Neuronal stem cell (in vitro differentiated cells): ENCODE data around the gene GPR107.

Experiments
- DNase-seq: peaks from one replicate; pipeline ENCODE4 v3.0.0-alpha.2; 2013; ENCODE audit warnings: low spot score
- H2AFZ ChIP-seq: one replicate; pipeline ENCODE4 v1.6.1; 2013; ENCODE audit warnings: mild to moderate bottlenecking, low read length, inconsistent platforms
- H2AK5ac ChIP-seq: 2 replicates; pipeline ENCODE4 v1.6.1; 2013; ENCODE audit warnings: low read depth, mild to moderate bottlenecking, inconsistent platforms, low read length, moderate library complexity, mixed read lengths
- H2BK120ac ChIP-seq: 2 replicates; pipeline ENCODE4 v1.6.1; 2013; ENCODE audit warnings: low read depth, mild to moderate bottlenecking, inconsistent platforms, low read length, moderate library complexity, mixed read lengths
- H2BK12ac ChIP-seq: one replicate; pipeline ENCODE4 v1.6.1; 2013; ENCODE audit warnings: low read length, inconsistent platforms
- H2BK15ac ChIP-seq: 2 replicates; pipeline ENCODE4 v1.6.1; 2013; ENCODE audit warnings: mild to moderate bottlenecking, low read length, inconsistent platforms, mixed read lengths
- H2BK5ac ChIP-seq: one replicate; pipeline ENCODE4 v1.6.1; 2013; ENCODE audit warnings: inconsistent platforms, mild to moderate bottlenecking, low read length, moderate library complexity
- H3K14ac ChIP-seq: one replicate; pipeline ENCODE4 v1.6.1; 2013; ENCODE audit warnings: low read length, inconsistent platforms
- H3K18ac ChIP-seq: 2 replicates; pipeline ENCODE4 v1.6.1; 2013; ENCODE audit warnings: low read length, inconsistent platforms
- H3K23ac ChIP-seq: 2 replicates; pipeline ENCODE4 v1.6.1; 2013; ENCODE audit warnings: low read depth, mild to moderate bottlenecking, mixed read lengths, low read length, inconsistent platforms; ENCODE audit not compliant: poor library complexity
- H3K27ac ChIP-seq: replicated peaks from 3 replicates; pipeline ENCODE4 v1.5.1; 2013; ENCODE audit warnings: low read length, inconsistent platforms
- H3K27me3 ChIP-seq, 3 experiments: 2 replicates each; pipeline ENCODE4 v1.6.1; 2013; ENCODE audit warnings: low read length in 3 of 3, mild to moderate bottlenecking in 2 of 3, inconsistent platforms in 1 of 3, low read depth in 1 of 3, mixed read lengths in 1 of 3, moderate library complexity in 1 of 3; ENCODE audit not compliant: control insufficient read depth in 3 of 3, insufficient read depth in 3 of 3
- H3K36me3 ChIP-seq, 2 donors: replicated peaks in 1 of 2; 2 replicates each; pipeline ENCODE4 v1.6.1; 2013; ENCODE audit warnings: low read length in 2 of 2; ENCODE audit not compliant: control insufficient read depth in 2 of 2, insufficient read depth in 2 of 2
- H3K4ac ChIP-seq: 2 replicates; pipeline ENCODE4 v1.6.1; 2013; ENCODE audit warnings: inconsistent platforms, mild to moderate bottlenecking, low read length, moderate library complexity
- H3K4me1 ChIP-seq, 2 donors: 1 replicate in 1 of 2; 2 replicates in 1 of 2; pipeline ENCODE4 v1.6.1; 2013; ENCODE audit warnings: low read length in 2 of 2, low read depth in 1 of 2; ENCODE audit not compliant: control insufficient read depth in 2 of 2, insufficient read depth in 1 of 2
- H3K4me2 ChIP-seq: one replicate; pipeline ENCODE4 v1.6.1; 2013; ENCODE audit warnings: mild to moderate bottlenecking, low read length, inconsistent platforms; ENCODE audit not compliant: insufficient read depth, poor library complexity, severe bottlenecking
- H3K4me3 ChIP-seq, 2 donors: 2 replicates each; pipeline ENCODE4 v1.5.1; 2013; ENCODE audit warnings: low read length in 2 of 2, mild to moderate bottlenecking in 2 of 2, inconsistent platforms in 1 of 2, moderate library complexity in 1 of 2
- H3K79me1 ChIP-seq: one replicate; pipeline ENCODE4 v1.6.1; 2013; ENCODE audit warnings: low read depth, mild to moderate bottlenecking, inconsistent platforms, low read length, moderate library complexity
- H3K9ac ChIP-seq: one replicate; pipeline ENCODE4 v1.6.1; 2013; ENCODE audit warnings: mild to moderate bottlenecking, low read depth, low read length, inconsistent platforms; ENCODE audit not compliant: poor library complexity
- H3K9me3 ChIP-seq, 2 donors: replicated peaks in 1 of 2; 2 replicates each; pipeline versions ENCODE3 to v1.6.1; 2013; ENCODE audit warnings: low read length in 2 of 2, mild to moderate bottlenecking in 2 of 2, inconsistent platforms in 1 of 2, low read depth in 1 of 2, mixed read lengths in 1 of 2, moderate library complexity in 1 of 2; ENCODE audit not compliant: control insufficient read depth in 2 of 2, insufficient read depth in 1 of 2
- H4K8ac ChIP-seq: one replicate; pipeline ENCODE4 v1.6.1; 2013; ENCODE audit warnings: low read depth, mild to moderate bottlenecking, inconsistent platforms, low read length, moderate library complexity
- H4K91ac ChIP-seq: one replicate; pipeline ENCODE4 v1.6.1; 2013; ENCODE audit warnings: low read length, low read depth, mild to moderate bottlenecking, inconsistent platforms; ENCODE audit not compliant: poor library complexity
- WGBS, 2 donors: extraction: QIAGEN DNeasy Blood & Tissue Kit; methylation state at CpG; one replicate each; pipeline ENCODE4 v1.1.7; 2013; ENCODE audit warnings: missing lambda C conversion rate in 2 of 2, mixed read lengths in 1 of 2; ENCODE audit not compliant: insufficient read length in 2 of 2, insufficient replicate concordance in 1 of 2; ENCODE audit errors: extremely low coverage in 2 of 2; 5-methylcytosine and 5-hydroxymethylcytosine counted together

The GPR107 gene

DNA sequence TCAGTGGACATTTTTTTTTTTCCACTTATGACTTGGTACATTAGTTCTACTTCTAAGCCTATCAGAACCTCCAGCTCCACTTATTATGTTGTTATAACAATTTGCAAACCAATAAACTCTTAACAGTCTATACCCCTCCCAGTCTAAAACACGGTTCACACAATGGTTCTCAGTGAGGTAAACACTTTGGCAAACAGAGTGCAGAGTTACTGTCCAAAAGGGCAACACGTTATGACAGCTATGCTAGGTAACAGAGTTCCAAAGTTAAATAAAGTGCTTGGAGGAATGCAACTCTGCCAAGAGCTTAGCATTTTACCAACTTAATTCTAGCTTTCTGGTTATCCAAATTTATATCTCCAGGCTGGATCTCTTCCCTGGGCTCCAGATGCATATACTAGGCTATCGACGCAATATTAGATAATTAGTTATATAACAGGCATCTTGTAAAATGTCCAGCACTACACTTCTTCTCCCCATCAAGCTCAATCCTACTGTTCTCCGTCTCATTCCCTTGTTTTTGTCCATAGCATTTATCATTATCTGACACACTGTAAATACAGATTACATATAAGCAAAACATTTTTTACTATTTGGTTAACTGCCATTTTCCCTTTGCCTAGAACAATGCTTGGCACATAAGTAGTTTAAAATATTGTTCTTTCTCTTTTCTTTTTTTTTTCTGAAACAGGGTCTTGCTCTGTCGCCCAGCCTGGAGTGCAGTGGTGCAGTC lies 25.0 kb upstream of the GPR107 start:
- H2BK12ac ChIP-seq = no peak overlapping the region
- no peak overlapping the region for H3K9ac ChIP-seq
- no peak overlapping the region for H4K91ac ChIP-seq
- H2BK120ac ChIP-seq = no peak overlapping the region
- H3K14ac ChIP-seq = no peak overlapping the region
- H3K4ac ChIP-seq = no peak overlapping the region
- no peak overlapping the region for H3K4me2 ChIP-seq
- WGBS, 2 donors = no CpG with 5 or more reads among the region's 6 CpGs
- no peak overlapping the region for H2AK5ac ChIP-seq
- no peak overlapping the region for H3K27ac ChIP-seq
- no peak overlapping the region for H3K4me3 ChIP-seq
- H3K27me3 ChIP-seq = no peaks in the 10 kb centered on the region
- no peaks in the 10 kb centered on the region for H3K4me1 ChIP-seq
- peaks cover under 1% of the 10 kb centered on the region for H3K79me1 ChIP-seq
- H3K18ac ChIP-seq = no peak overlapping the region
- no peak overlapping the region for H2AFZ ChIP-seq
- no peak overlapping the region for H4K8ac ChIP-seq
- no peaks in the 10 kb centered on the region for H3K9me3 ChIP-seq
- no peak overlapping the region for H3K23ac ChIP-seq
- no peaks in the 10 kb centered on the region for H3K36me3 ChIP-seq
- no peak overlapping the region for H2BK15ac ChIP-seq
- H2BK5ac ChIP-seq = no peak overlapping the region
- no peak for DNase-seq

DNA sequence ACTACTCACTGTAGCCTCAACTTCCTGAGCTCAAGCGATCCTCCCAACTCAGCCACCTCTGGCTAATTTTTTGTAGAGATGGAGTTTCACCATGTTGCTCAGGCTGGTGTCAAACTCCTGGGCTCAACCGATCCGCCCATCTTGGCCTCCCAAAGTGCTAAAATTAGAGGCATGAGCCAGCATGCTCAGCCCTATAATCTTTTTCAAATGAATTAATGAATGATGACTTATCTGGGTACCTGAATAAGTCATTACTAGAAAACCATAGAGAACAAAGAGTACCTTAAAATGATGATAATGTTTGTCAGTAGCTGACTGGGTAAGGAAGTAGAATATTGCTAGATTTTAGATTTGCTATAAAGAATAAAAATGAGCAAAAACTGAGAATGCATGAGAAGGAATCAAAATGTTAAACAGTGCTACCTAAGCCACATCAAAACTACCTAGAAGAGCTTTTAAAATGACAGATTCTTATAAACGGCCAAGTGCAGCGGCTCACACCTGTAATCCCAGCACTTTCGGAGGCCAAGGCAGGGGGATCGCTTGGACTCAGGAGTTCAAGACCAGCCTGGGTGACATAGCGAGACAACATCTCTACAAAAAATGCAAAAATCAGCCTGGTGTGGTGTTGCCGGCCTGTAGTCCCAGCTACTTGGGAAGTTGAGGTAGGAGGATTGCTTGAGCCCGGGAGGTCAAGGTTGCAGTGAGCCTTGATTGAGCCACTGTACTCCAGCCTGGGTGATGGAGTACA lies 24.3 kb upstream of the GPR107 start:
- DNase-seq = no peak
- H2AK5ac ChIP-seq = no peak overlapping the region
- no peak overlapping the region for H3K4me2 ChIP-seq
- H3K9ac ChIP-seq = no peak overlapping the region
- no peaks in the 10 kb centered on the region for H3K36me3 ChIP-seq
- H3K14ac ChIP-seq = no peak overlapping the region
- H2AFZ ChIP-seq = no peak overlapping the region
- H4K91ac ChIP-seq = no peak overlapping the region
- no peak overlapping the region for H3K18ac ChIP-seq
- no peaks in the 10 kb centered on the region for H3K4me1 ChIP-seq
- H3K4ac ChIP-seq = no peak overlapping the region
- H3K79me1 ChIP-seq = peaks cover 2% of the 10 kb centered on the region
- H3K23ac ChIP-seq = no peak overlapping the region
- no peaks in the 10 kb centered on the region for H3K27me3 ChIP-seq
- peak overlapping the region in 1 of 2 donors; percentile 28 for H3K4me3 ChIP-seq
- H2BK15ac ChIP-seq = no peak overlapping the region
- no peaks in the 10 kb centered on the region for H3K9me3 ChIP-seq
- no peak overlapping the region for H4K8ac ChIP-seq
- H2BK5ac ChIP-seq = no peak overlapping the region
- H2BK12ac ChIP-seq = no peak overlapping the region
- WGBS, 2 donors = no CpG with 5 or more reads among the region's 10 CpGs
- no peak overlapping the region for H3K27ac ChIP-seq
- H2BK120ac ChIP-seq = no peak overlapping the region

DNA sequence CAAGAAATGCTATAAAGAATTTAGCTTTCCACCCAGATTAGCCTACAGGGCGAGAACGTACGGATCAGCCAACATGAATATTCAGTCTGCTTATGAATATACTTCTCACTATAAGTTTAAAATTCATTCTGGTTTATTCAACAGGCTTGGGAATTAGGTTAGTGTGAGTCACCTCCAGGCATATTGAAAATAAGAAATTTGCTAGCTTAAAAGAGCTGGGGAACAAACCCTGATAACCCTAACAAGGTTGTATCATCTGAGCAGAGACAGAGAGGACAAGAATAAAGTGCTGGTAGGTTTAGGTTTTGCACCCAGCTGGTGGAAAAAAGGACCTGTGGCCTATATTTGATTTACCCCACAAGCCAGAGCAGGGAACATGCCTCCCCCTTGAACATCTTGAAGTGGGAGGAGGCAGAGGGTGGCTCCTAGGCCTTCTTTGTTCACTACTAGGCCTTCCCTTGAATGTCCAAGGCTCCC lies 23.0 kb upstream of the GPR107 start:
- no peak overlapping the region for H3K4me3 ChIP-seq
- WGBS, 2 donors = no CpG with 5 or more reads among the region's 3 CpGs

DNA sequence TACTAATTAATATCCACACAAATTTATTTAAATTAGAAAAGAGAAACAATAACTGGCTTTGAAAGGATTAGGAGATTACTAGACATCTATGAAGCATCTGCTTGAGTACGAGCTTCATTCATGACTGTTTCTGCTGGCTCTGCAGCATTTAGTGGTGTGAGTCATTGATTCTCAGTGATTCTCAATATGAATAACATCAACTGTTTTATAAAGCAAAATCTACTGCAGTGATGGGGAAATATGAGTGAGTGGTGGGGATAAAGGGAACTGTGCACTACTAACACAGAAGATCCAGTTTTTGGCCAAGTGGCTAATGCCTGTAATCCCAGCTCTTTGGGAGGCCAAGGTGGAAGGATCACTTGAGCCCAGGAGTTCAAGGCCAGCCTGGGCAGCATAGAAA lies 19.1 kb upstream of the GPR107 start:
- H3K4me1 ChIP-seq = no peaks in the 10 kb centered on the region
- no peaks in the 10 kb centered on the region for H3K9me3 ChIP-seq
- peaks cover 2% of the 10 kb centered on the region for H3K79me1 ChIP-seq
- H3K36me3 ChIP-seq = peaks cover 0 to 5% of the 10 kb centered on the region in 2 donors
- no peak overlapping the region for H2BK120ac ChIP-seq
- no peak overlapping the region for H2BK15ac ChIP-seq
- H2AFZ ChIP-seq = no peak overlapping the region
- H3K23ac ChIP-seq = no peak overlapping the region
- H2AK5ac ChIP-seq = no peak overlapping the region
- no peak overlapping the region for H3K27ac ChIP-seq
- H2BK12ac ChIP-seq = no peak overlapping the region
- H4K8ac ChIP-seq = no peak overlapping the region
- DNase-seq = no peak
- H3K9ac ChIP-seq = no peak overlapping the region
- H3K4ac ChIP-seq = no peak overlapping the region
- H2BK5ac ChIP-seq = no peak overlapping the region
- H4K91ac ChIP-seq = no peak overlapping the region
- no peaks in the 10 kb centered on the region for H3K27me3 ChIP-seq
- H3K4me3 ChIP-seq = no peak overlapping the region
- WGBS, 2 donors = no CpG with 5 or more reads among the region's 1 CpG
- H3K4me2 ChIP-seq = no peak overlapping the region
- H3K18ac ChIP-seq = no peak overlapping the region
- no peak overlapping the region for H3K14ac ChIP-seq

More for the DNA sequence above, 23.0 kb upstream of the GPR107 start:
- Histone ChIP-seq H2AK5ac (no peak overlapping the region), H2BK5ac (no peak overlapping the region), H2BK12ac (no peak overlapping the region), H3K27me3 (no peaks in the 10 kb centered on the region), H3K18ac (no peak overlapping the region), H3K4ac (no peak overlapping the region), H3K9ac (no peak overlapping the region), H3K4me2 (no peak overlapping the region), H3K27ac (no peak overlapping the region), H3K79me1 (peaks cover 2% of the 10 kb centered on the region), H4K8ac (no peak overlapping the region), H2AFZ (no peak overlapping the region), H3K23ac (no peak overlapping the region), H4K91ac (no peak overlapping the region), H3K36me3 (peaks cover 0 to 5% of the 10 kb centered on the region in 2 donors), H3K4me1 (no peaks in the 10 kb centered on the region), H2BK15ac (no peak overlapping the region), H3K9me3 (no peaks in the 10 kb centered on the region), H2BK120ac (no peak overlapping the region), H3K14ac (no peak overlapping the region)
- no peak for DNase-seq
